GM18520 (cell line): ENCODE data around the gene ADAMTS6.

Source experiments
- ATAC-seq: cut with Tn5 transposase; IDR thresholded peaks from one replicate; pipeline ENCODE4 v1.9.1; 2021; ENCODE audit not compliant: unreplicated experiment

The ADAMTS6 gene

DNA sequence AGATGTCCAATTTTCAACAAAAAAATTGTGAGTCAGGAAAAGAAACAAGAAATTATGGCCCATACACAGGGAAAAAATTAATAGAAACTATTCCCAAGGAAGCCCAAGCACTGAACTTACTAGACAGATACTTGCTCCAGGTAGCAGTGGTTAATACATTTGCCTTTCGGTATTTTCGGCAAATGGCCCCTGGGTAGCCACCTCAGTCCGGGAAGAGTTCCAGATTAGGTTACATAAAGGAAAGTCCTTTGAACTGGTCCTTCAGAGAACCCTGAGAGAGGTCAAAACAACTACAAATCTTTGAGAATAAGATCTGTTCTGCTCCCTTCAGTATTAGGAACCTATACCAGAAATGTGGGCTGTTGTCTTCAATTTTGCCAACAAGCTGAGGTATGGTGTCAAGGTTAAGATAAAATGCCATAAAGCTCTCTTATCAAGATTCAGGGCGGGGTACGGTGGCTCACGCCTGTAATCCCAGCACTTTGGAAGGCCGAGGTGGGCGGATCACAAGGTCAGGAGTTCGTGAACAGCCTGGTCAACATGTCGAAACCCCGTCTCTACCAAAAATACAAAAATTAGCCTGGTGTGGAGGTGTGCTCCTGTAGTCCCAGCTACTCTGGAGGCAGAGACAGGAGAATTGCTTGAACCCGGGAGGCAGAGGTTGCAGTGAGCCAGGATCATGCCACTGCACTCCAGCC lies 369.6 kb downstream of the ADAMTS6 start:
- ATAC-seq = no peak

DNA sequence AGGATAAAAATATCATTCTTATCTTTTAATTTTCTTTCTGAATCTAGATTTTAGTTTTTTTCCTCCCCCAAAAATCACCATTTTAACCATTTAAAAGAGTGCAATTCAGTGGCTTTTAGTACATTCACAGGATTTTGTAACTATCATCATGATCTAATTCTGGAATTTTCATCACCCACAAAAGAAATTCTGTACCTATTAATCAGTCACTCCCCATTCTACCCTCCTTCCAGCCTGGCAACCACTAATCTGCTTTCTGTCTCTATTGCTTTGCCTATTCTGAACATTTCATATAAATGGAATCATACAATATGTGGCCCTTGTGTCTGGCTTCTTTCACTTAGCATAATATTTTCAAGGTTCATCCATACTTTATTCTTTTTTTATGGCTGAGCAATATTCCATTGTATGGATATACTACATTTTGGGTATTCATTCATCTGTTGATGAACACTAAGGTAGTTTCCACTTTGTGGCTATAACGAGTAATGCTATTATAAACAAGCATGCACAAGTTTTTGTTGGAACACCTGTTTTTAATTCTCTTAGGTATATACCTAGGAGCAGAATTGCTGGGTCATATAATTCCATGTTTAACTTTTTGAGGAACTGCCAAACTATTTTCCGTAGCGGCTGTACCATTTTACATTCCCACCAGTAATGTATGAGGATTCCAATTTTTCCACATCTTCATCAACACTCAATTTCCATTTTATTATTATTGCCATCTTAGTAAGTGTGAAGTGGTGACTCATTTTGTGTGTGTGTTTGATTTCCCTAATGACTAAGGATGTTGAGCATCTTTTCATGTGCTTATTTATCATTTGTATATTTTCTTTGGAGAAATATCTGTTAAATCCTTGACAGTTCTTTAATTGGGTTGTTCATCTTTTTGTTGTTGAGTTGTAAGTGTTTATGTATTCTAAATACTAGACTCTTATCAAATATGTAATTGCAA lies 372.7 kb downstream of the ADAMTS6 start:
- ATAC-seq = no peak

DNA sequence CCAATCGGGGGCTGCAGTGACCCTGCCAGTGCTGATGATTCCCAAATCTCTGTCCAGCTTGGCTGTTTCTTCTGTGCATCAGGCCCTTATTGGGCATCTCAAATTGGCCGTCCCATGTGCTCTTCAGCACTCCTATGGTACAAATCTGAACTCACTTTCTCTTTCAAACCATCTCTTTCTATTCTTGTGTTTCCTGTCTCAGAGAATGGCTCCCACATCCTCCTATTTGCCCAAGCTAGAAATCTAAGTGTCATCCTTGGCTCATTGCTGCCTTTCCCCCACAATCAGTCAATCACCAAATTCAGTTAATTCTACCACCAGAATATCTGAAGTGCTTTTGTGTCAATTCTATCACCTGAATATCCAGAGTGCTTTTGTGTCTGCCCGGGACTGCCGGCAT lies 376.4 kb downstream of the ADAMTS6 start:
- ATAC-seq = no peak

DNA sequence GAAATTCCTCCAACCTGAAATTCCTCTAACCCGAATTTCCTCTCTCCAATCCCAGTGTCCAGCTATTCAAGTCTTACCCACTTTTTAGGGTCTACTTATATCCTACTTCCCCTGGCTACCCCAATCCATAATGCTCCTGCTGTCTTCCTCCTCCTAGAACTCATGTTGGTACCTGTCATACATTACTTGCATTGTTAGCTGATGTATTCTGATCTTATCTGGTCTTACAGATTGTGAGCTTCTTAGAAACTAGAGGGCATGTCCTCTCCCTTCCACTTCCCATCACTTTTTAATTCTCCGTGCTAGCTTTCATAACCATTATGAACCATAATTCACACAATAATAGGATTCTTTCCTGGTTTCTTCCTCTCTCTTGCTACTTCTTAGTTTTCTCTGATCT lies 376.9 kb downstream of the ADAMTS6 start:
- ATAC-seq = no peak

DNA sequence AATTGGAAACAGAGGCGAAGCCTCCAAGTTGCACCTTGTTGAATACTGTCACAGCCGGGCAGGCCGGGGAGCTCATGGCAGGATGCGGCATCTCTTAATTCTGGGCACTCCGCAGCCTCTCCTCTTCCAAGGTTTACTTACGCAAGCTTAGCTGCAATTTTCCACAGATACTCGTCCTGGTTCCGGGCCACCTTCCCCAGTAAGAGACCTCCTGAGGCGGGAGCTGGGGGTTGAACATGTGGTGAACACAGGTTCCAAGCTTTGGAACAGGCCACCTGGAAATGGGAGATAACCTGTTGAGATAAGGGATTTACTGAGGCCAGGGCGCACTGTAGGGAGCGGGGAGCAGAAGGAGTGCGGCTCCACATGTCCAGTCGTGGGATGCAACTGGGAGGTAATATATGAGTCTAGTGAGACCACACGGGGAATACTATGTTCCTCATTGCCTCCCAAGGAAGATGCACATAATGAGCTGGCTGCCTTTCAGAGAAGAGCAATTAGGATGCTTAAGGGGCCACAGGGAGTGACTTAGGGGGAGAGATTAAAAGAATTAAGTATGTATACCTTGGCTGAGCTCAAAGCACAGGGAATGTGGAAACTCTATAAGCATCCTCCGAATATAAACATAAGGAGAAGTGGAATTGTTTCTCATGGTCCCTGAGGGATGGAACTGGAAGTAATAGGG lies 377.8 kb downstream of the ADAMTS6 start:
- no peak for ATAC-seq

DNA sequence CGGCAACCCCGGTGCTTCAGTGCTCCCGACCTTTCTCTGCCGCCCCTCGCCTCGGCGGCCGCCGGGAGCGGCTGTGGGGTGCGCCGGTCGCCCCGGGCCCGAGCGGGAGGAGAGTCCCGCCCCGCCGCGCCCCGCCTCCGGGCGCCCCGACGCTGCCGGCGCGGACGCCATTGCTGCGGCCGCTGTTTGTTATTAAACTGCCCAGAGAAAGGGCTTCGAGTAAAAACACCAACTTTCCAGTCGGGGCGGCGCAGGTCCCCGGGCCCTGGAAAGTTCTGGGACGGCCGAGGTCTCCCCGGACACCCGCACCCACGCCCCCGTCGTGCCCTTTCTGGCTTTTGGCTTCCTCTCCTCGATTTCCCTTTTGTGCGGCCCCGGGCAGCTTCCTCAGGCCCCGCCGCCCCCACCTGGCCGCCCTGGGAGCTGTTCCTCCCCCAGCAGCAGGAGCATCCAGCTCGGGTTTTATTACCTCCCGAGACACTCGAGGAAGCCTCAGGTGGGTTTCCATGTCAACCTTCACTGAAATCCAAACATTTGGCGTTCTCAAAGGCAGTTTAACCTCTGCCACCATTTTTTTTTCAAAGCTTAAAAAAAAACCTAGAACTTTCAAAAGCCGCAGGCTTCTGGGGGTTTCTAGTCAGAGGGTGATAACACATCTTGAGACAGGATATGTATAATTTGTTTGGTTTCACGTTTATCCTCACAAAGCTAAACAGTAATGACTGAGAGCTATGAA lies 378.6 kb downstream of the ADAMTS6 start:
- peak; percentile 65 for ATAC-seq

DNA sequence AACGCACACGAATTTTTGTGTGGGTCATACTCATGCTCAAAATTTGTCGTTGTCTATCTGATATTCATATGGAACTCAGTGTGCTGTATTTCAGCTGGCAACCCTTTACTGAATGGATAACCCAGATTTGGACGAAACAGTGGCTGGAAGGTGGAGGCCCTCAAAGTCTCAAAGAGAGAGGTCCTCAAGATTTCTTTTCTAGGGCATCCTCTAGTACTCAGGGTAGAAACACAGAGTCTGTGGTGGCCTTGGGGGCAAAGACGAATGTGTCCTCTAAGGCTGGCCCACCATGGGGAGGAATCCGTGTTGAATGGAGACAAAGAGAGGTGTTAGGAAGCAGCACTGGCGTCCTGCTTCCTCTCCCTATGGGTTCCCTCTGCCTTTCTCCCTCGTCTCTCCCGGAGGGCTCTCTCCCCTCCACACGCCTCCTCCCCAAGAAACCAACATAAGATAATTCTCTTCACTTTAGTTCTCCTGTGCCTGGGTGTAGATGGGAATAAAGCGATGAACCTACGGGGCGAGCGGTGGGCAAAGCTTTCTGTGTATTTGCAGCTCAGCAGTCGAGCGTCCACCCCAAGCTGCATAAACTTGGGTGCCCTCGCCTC lies 379.2 kb downstream of the ADAMTS6 start:
- ATAC-seq = no peak

DNA sequence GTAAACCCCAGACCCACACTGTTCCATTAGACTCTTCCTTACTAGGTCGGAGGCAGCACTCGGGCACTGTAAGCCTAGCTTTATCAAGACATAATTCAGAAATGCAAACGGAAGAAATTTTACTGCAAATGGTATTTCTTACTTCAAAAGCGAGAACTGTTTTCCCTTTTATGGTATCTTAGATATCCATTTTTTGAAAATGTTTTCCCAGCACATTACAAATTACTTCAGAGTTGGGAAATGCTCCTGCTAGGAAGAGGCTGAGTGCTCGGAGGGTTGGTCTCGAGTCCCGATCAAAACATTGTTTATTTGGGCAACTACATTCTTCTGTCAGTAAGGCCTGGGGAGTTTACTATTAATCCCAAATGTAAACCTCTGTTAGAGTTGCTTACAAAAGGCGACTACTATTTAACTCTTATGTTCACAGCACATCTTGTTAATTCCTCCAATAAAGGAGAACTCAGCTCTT lies 380.1 kb downstream of the ADAMTS6 start:
- ATAC-seq = no peak

DNA sequence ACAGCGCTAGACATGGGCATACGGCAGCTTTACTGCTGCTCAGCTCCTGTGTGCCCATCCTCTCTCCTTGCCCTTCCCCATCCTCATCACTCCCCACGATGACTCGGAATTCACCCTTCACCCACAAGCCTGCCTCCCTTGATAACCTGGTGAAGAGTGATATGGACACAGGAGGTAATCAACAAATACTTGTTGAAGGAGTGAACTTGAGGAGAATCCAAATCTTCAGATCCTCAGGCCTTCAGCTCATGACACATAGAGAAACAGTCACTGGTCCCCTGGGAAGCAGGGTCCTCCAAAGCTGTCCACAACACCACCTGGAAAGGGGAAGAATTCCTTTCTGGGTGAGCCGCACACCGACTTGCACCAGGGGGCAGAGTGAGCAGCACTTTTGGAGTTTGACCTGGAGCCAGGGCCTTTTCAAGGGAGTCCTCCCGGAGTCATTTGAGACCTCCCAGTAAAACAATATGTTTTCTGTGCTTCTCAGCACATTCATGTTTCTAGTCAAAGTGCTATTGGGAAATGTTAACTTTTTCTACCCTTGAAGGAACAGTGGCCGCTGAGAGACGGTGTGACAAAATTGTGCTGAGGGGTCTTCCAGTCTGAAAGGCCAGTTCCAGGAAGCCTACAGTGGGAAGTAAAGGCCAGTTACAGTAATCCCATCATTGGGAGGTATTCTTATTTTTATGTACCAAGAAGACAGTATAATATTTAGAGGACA lies 380.6 kb downstream of the ADAMTS6 start:
- no peak for ATAC-seq
